ENCODE data around the gene GDI1.

GDI1 gene

GRCh38 chrX:154452823-154453222, 15.9 kb downstream of the GDI1 start:
- in situ Hi-C loops (cut with HindIII; ENCODE audit: low pct_ligation_motif_present, low pct_unique_long_range_greater_than_20kb, low sequenced_read_pairs) = no loop called here
- no peak for DNase-seq

- peak; percentile 16 for DNase-seq
These were observed 20.6 kb downstream of the GDI1 start for GRCh38 chrX:154457491-154458115.

GRCh38 chrX:154458116-154458953, 21.4 kb downstream of the GDI1 start, which contains the start of gene PLXNA3:
Gene PLXNA3 (plus strand): TSS chrX:154458281. CDS start chrX:154460184, 1,903 bp downstream.
- in situ Hi-C loops (cut with HindIII; ENCODE audit: low pct_ligation_motif_present, low pct_unique_long_range_greater_than_20kb, low sequenced_read_pairs) = no loop called here
- peak; percentile 21 for DNase-seq

More at GRCh38 chrX:154457491-154458115, 20.6 kb downstream of the GDI1 start:
- in situ Hi-C loops (cut with HindIII; ENCODE audit: low pct_ligation_motif_present, low pct_unique_long_range_greater_than_20kb, low sequenced_read_pairs) = no loop called here

GRCh38 chrX:154458954-154459778, 22.2 kb downstream of the GDI1 start:
- in situ Hi-C loops (cut with HindIII; ENCODE audit: low pct_ligation_motif_present, low pct_unique_long_range_greater_than_20kb, low sequenced_read_pairs) = no loop called here
- DNase-seq = no peak

- in situ Hi-C loops (cut with HindIII; ENCODE audit: low pct_ligation_motif_present, low pct_unique_long_range_greater_than_20kb, low sequenced_read_pairs) = no loop called here
- no peak for DNase-seq
These were observed 22.9 kb downstream of the GDI1 start for GRCh38 chrX:154459832-154460231.

GRCh38 chrX:154460326-154460725, 23.4 kb downstream of the GDI1 start:
- DNase-seq = no peak
- in situ Hi-C loops (cut with HindIII; ENCODE audit: low pct_ligation_motif_present, low pct_unique_long_range_greater_than_20kb, low sequenced_read_pairs) = no loop called here

- DNase-seq = no peak
- in situ Hi-C loops (cut with HindIII; ENCODE audit: low pct_ligation_motif_present, low pct_unique_long_range_greater_than_20kb, low sequenced_read_pairs) = no loop called here
These were observed 25.4 kb downstream of the GDI1 start for GRCh38 chrX:154462396-154462795.

- in situ Hi-C loops (cut with HindIII; ENCODE audit: low pct_ligation_motif_present, low pct_unique_long_range_greater_than_20kb, low sequenced_read_pairs) = no loop called here
- DNase-seq = no peak
These were observed 26.8 kb downstream of the GDI1 start for GRCh38 chrX:154463611-154464220.

GRCh38 chrX:154464806-154465365, 27.9 kb downstream of the GDI1 start:
- no peak for DNase-seq
- in situ Hi-C loops (cut with HindIII; ENCODE audit: low pct_ligation_motif_present, low pct_unique_long_range_greater_than_20kb, low sequenced_read_pairs) = no loop called here

GRCh38 chrX:154465601-154466000, 28.6 kb downstream of the GDI1 start:
- in situ Hi-C loops (cut with HindIII; ENCODE audit: low pct_ligation_motif_present, low pct_unique_long_range_greater_than_20kb, low sequenced_read_pairs) = no loop called here
- DNase-seq = no peak

- DNase-seq = no peak
These were observed 29.1 kb downstream of the GDI1 start for GRCh38 chrX:154466036-154466435.

GRCh38 chrX:154466907-154467306, 30.0 kb downstream of the GDI1 start:
- in situ Hi-C loops (cut with HindIII; ENCODE audit: low pct_ligation_motif_present, low pct_unique_long_range_greater_than_20kb, low sequenced_read_pairs) = no loop called here
- DNase-seq = no peak

More at GRCh38 chrX:154466036-154466435, 29.1 kb downstream of the GDI1 start:
- in situ Hi-C loops (cut with HindIII; ENCODE audit: low pct_ligation_motif_present, low pct_unique_long_range_greater_than_20kb, low sequenced_read_pairs) = no loop called here

GRCh38 chrX:154467556-154467955, 30.6 kb downstream of the GDI1 start:
- in situ Hi-C loops (cut with HindIII; ENCODE audit: low pct_ligation_motif_present, low pct_unique_long_range_greater_than_20kb, low sequenced_read_pairs) = no loop called here
- DNase-seq = no peak

- DNase-seq = no peak
- in situ Hi-C loops (cut with HindIII; ENCODE audit: low pct_ligation_motif_present, low pct_unique_long_range_greater_than_20kb, low sequenced_read_pairs) = no loop called here
These were observed 31.3 kb downstream of the GDI1 start for GRCh38 chrX:154468217-154468616.

- in situ Hi-C loops (cut with HindIII; ENCODE audit: low pct_ligation_motif_present, low pct_unique_long_range_greater_than_20kb, low sequenced_read_pairs) = no loop called here
- no peak for DNase-seq
These were observed 32.2 kb downstream of the GDI1 start for GRCh38 chrX:154469114-154469513.

GRCh38 chrX:154469880-154470279, 32.9 kb downstream of the GDI1 start:
- in situ Hi-C loops (cut with HindIII; ENCODE audit: low pct_ligation_motif_present, low pct_unique_long_range_greater_than_20kb, low sequenced_read_pairs) = no loop called here
- DNase-seq = no peak

- no peak for DNase-seq
These were observed 33.5 kb downstream of the GDI1 start for GRCh38 chrX:154470434-154470833.

GRCh38 chrX:154470914-154471568, 34.1 kb downstream of the GDI1 start:
- in situ Hi-C loops (cut with HindIII; ENCODE audit: low pct_ligation_motif_present, low pct_unique_long_range_greater_than_20kb, low sequenced_read_pairs) = no loop called here
- no peak for DNase-seq

More at GRCh38 chrX:154470434-154470833, 33.5 kb downstream of the GDI1 start:
- in situ Hi-C loops (cut with HindIII; ENCODE audit: low pct_ligation_motif_present, low pct_unique_long_range_greater_than_20kb, low sequenced_read_pairs) = no loop called here

All from ACHN (cell line).